ENCODE results near the gene ARHGDIG.

The ARHGDIG gene

GRCh38 chr16:314351-314750 is 34.0 kb downstream of the ARHGDIG start:
- no peak overlapping the region for H2AK5ac ChIP-seq (ENCODE audit: low read depth, low read length)
- H3K4me1 ChIP-seq (ENCODE audit: control insufficient read depth in 2 of 2, insufficient read depth in 1 of 2, low read depth in 1 of 2, low read length in 2 of 2): peaks cover 0 to 5% of the 10 kb centered on the region in 2 donors
- H3K4ac ChIP-seq (ENCODE audit: low read length): no peak overlapping the region
- H3K36me3 ChIP-seq (replicated peaks in 1 of 2; ENCODE audit: control insufficient read depth in 2 of 2, insufficient read depth in 2 of 2, low read length in 2 of 2): peaks cover 27 to 66% of the 10 kb centered on the region in 2 donors
- no peak overlapping the region for H4K8ac ChIP-seq (ENCODE audit: low read depth, low read length)
- no peaks in the 10 kb centered on the region for H3K27me3 ChIP-seq (ENCODE audit: control insufficient read depth in 3 of 3, insufficient read depth in 3 of 3, low read depth in 1 of 3, low read length in 3 of 3)
- no peak for DNase-seq (ENCODE audit: low spot score)
- no peak overlapping the region for H2BK5ac ChIP-seq (ENCODE audit: low read length)
- peaks cover 30% of the 10 kb centered on the region for H3K79me1 ChIP-seq (ENCODE audit: low read depth, low read length)
- H2AFZ ChIP-seq (ENCODE audit: low read length): no peak overlapping the region
- H2BK15ac ChIP-seq (ENCODE audit: low read length): no peak overlapping the region
- no peak overlapping the region for H3K14ac ChIP-seq (ENCODE audit: low read length)
- H3K18ac ChIP-seq (ENCODE audit: low read length): no peak overlapping the region
- no peak overlapping the region for H2BK120ac ChIP-seq (ENCODE audit: low read depth, low read length)
- H3K27ac ChIP-seq (replicated peaks; ENCODE audit: low read length): no peak overlapping the region
- H3K9ac ChIP-seq (ENCODE audit: low read depth, low read length, poor library complexity): no peak overlapping the region
- no peak overlapping the region for H3K23ac ChIP-seq (ENCODE audit: low read depth, low read length, poor library complexity)
- H3K9me3 ChIP-seq (replicated peaks in 1 of 2; ENCODE audit: control insufficient read depth in 2 of 2, insufficient read depth in 1 of 2, low read depth in 1 of 2, low read length in 2 of 2): no peaks in the 10 kb centered on the region
- H3K4me3 ChIP-seq (ENCODE audit: low read length in 2 of 2): no peak overlapping the region
- no CpG with 5 or more reads among the region's 16 CpGs for WGBS, 2 donors (ENCODE audit: extremely low coverage in 2 of 2, insufficient read length in 2 of 2, insufficient replicate concordance in 1 of 2)
- no peak overlapping the region for H3K4me2 ChIP-seq (ENCODE audit: insufficient read depth, low read length, poor library complexity, severe bottlenecking)
- H4K91ac ChIP-seq (ENCODE audit: low read depth, low read length, poor library complexity): no peak overlapping the region
- H2BK12ac ChIP-seq (ENCODE audit: low read length): no peak overlapping the region

GRCh38 chr16:314795-315299 is 34.5 kb downstream of the ARHGDIG start:
- Histone ChIP-seq H3K4me2 (ENCODE audit: insufficient read depth, low read length, poor library complexity, severe bottlenecking) (no peak overlapping the region), H4K91ac (ENCODE audit: low read depth, low read length, poor library complexity) (no peak overlapping the region), H3K36me3 (replicated peaks in 1 of 2; ENCODE audit: control insufficient read depth in 2 of 2, insufficient read depth in 2 of 2, low read length in 2 of 2) (peaks cover 24 to 65% of the 10 kb centered on the region in 2 donors), H4K8ac (ENCODE audit: low read depth, low read length) (no peak overlapping the region), H3K9me3 (replicated peaks in 1 of 2; ENCODE audit: control insufficient read depth in 2 of 2, insufficient read depth in 1 of 2, low read depth in 1 of 2, low read length in 2 of 2) (no peaks in the 10 kb centered on the region), H2AK5ac (ENCODE audit: low read depth, low read length) (no peak overlapping the region), H2BK120ac (ENCODE audit: low read depth, low read length) (no peak overlapping the region), H3K4ac (ENCODE audit: low read length) (no peak overlapping the region), H2AFZ (ENCODE audit: low read length) (no peak overlapping the region), H3K18ac (ENCODE audit: low read length) (no peak overlapping the region), H2BK15ac (ENCODE audit: low read length) (no peak overlapping the region), H3K27me3 (ENCODE audit: control insufficient read depth in 3 of 3, insufficient read depth in 3 of 3, low read depth in 1 of 3, low read length in 3 of 3) (no peaks in the 10 kb centered on the region), H2BK5ac (ENCODE audit: low read length) (no peak overlapping the region), H3K27ac (replicated peaks; ENCODE audit: low read length) (no peak overlapping the region), H3K14ac (ENCODE audit: low read length) (no peak overlapping the region), H3K4me1 (ENCODE audit: control insufficient read depth in 2 of 2, insufficient read depth in 1 of 2, low read depth in 1 of 2, low read length in 2 of 2) (peaks cover 0 to 6% of the 10 kb centered on the region in 2 donors), H3K79me1 (ENCODE audit: low read depth, low read length) (peaks cover 26% of the 10 kb centered on the region), H3K23ac (ENCODE audit: low read depth, low read length, poor library complexity) (no peak overlapping the region), H2BK12ac (ENCODE audit: low read length) (no peak overlapping the region), H3K4me3 (ENCODE audit: low read length in 2 of 2) (no peak overlapping the region), H3K9ac (ENCODE audit: low read depth, low read length, poor library complexity) (no peak overlapping the region)
- no CpG with 5 or more reads among the region's 14 CpGs for WGBS, 2 donors (ENCODE audit: extremely low coverage in 2 of 2, insufficient read length in 2 of 2, insufficient replicate concordance in 1 of 2)
- DNase-seq (ENCODE audit: low spot score): no peak

- Histone ChIP-seq H3K36me3 (replicated peaks in 1 of 2; ENCODE audit: control insufficient read depth in 2 of 2, insufficient read depth in 2 of 2, low read length in 2 of 2) (peaks cover 18 to 58% of the 10 kb centered on the region in 2 donors), H4K8ac (ENCODE audit: low read depth, low read length) (no peak overlapping the region), H2BK5ac (ENCODE audit: low read length) (no peak overlapping the region), H3K9ac (ENCODE audit: low read depth, low read length, poor library complexity) (peak overlapping the region; percentile 3), H2AFZ (ENCODE audit: low read length) (no peak overlapping the region), H4K91ac (ENCODE audit: low read depth, low read length, poor library complexity) (no peak overlapping the region), H3K23ac (ENCODE audit: low read depth, low read length, poor library complexity) (no peak overlapping the region), H3K4me3 (ENCODE audit: low read length in 2 of 2) (peak overlapping the region in 1 of 2 donors; percentile 23), H3K79me1 (ENCODE audit: low read depth, low read length) (peaks cover 25% of the 10 kb centered on the region), H2BK12ac (ENCODE audit: low read length) (no peak overlapping the region), H3K9me3 (replicated peaks in 1 of 2; ENCODE audit: control insufficient read depth in 2 of 2, insufficient read depth in 1 of 2, low read depth in 1 of 2, low read length in 2 of 2) (no peaks in the 10 kb centered on the region), H3K18ac (ENCODE audit: low read length) (no peak overlapping the region), H2BK15ac (ENCODE audit: low read length) (no peak overlapping the region), H3K4me2 (ENCODE audit: insufficient read depth, low read length, poor library complexity, severe bottlenecking) (no peak overlapping the region), H3K4ac (ENCODE audit: low read length) (peak overlapping the region; percentile 6), H3K14ac (ENCODE audit: low read length) (peak overlapping the region; percentile 83), H3K27ac (replicated peaks; ENCODE audit: low read length) (no peak overlapping the region), H3K27me3 (ENCODE audit: control insufficient read depth in 3 of 3, insufficient read depth in 3 of 3, low read depth in 1 of 3, low read length in 3 of 3) (no peaks in the 10 kb centered on the region), H2BK120ac (ENCODE audit: low read depth, low read length) (no peak overlapping the region), H2AK5ac (ENCODE audit: low read depth, low read length) (peak overlapping the region; percentile 22), H3K4me1 (ENCODE audit: control insufficient read depth in 2 of 2, insufficient read depth in 1 of 2, low read depth in 1 of 2, low read length in 2 of 2) (peaks cover 0 to 6% of the 10 kb centered on the region in 2 donors)
- DNase-seq (ENCODE audit: low spot score): no peak
- WGBS, 2 donors (ENCODE audit: extremely low coverage in 2 of 2, insufficient read length in 2 of 2, insufficient replicate concordance in 1 of 2): no CpG with 5 or more reads among the region's 19 CpGs
Observed at GRCh38 chr16:316741-317464, 36.5 kb downstream of the ARHGDIG start.

- H3K36me3 ChIP-seq (replicated peaks in 1 of 2; ENCODE audit: control insufficient read depth in 2 of 2, insufficient read depth in 2 of 2, low read length in 2 of 2): peaks cover 15 to 57% of the 10 kb centered on the region in 2 donors
- H3K23ac ChIP-seq (ENCODE audit: low read depth, low read length, poor library complexity): peak overlapping the region; percentile 11
- H4K91ac ChIP-seq (ENCODE audit: low read depth, low read length, poor library complexity): no peak overlapping the region
- no peak overlapping the region for H4K8ac ChIP-seq (ENCODE audit: low read depth, low read length)
- H2AK5ac ChIP-seq (ENCODE audit: low read depth, low read length): no peak overlapping the region
- WGBS, 2 donors (ENCODE audit: extremely low coverage in 2 of 2, insufficient read length in 2 of 2, insufficient replicate concordance in 1 of 2): no CpG with 5 or more reads among the region's 5 CpGs
- H3K4me3 ChIP-seq (ENCODE audit: low read length in 2 of 2): peak overlapping the region in 1 of 2 donors; percentile 36
- no peak overlapping the region for H3K14ac ChIP-seq (ENCODE audit: low read length)
- H3K4me1 ChIP-seq (ENCODE audit: control insufficient read depth in 2 of 2, insufficient read depth in 1 of 2, low read depth in 1 of 2, low read length in 2 of 2): peaks cover 0 to 6% of the 10 kb centered on the region in 2 donors
- no peak overlapping the region for H2BK120ac ChIP-seq (ENCODE audit: low read depth, low read length)
- no peak overlapping the region for H3K4me2 ChIP-seq (ENCODE audit: insufficient read depth, low read length, poor library complexity, severe bottlenecking)
- H2BK12ac ChIP-seq (ENCODE audit: low read length): no peak overlapping the region
- H3K4ac ChIP-seq (ENCODE audit: low read length): no peak overlapping the region
- H2BK5ac ChIP-seq (ENCODE audit: low read length): no peak overlapping the region
- H2BK15ac ChIP-seq (ENCODE audit: low read length): no peak overlapping the region
- no peak overlapping the region for H2AFZ ChIP-seq (ENCODE audit: low read length)
- no peak overlapping the region for H3K9ac ChIP-seq (ENCODE audit: low read depth, low read length, poor library complexity)
- H3K27me3 ChIP-seq (ENCODE audit: control insufficient read depth in 3 of 3, insufficient read depth in 3 of 3, low read depth in 1 of 3, low read length in 3 of 3): no peaks in the 10 kb centered on the region
- no peaks in the 10 kb centered on the region for H3K9me3 ChIP-seq (replicated peaks in 1 of 2; ENCODE audit: control insufficient read depth in 2 of 2, insufficient read depth in 1 of 2, low read depth in 1 of 2, low read length in 2 of 2)
- no peak overlapping the region for H3K27ac ChIP-seq (replicated peaks; ENCODE audit: low read length)
- DNase-seq (ENCODE audit: low spot score): no peak
- H3K18ac ChIP-seq (ENCODE audit: low read length): no peak overlapping the region
- peaks cover 25% of the 10 kb centered on the region for H3K79me1 ChIP-seq (ENCODE audit: low read depth, low read length)
Observed at GRCh38 chr16:317583-317982, 37.2 kb downstream of the ARHGDIG start.
